Activated T-cell treated with anti-CD3 and anti-CD28 coated beads, Interleukin-2, amount 50 U/mL, for 1 hour (primary cell): Measurements from ENCODE around the gene EGFR.

Experiments
- DNase-seq: peaks from one replicate; pipeline ENCODE4 v3.0.0-alpha.2; 2020

EGFR gene

DNA sequence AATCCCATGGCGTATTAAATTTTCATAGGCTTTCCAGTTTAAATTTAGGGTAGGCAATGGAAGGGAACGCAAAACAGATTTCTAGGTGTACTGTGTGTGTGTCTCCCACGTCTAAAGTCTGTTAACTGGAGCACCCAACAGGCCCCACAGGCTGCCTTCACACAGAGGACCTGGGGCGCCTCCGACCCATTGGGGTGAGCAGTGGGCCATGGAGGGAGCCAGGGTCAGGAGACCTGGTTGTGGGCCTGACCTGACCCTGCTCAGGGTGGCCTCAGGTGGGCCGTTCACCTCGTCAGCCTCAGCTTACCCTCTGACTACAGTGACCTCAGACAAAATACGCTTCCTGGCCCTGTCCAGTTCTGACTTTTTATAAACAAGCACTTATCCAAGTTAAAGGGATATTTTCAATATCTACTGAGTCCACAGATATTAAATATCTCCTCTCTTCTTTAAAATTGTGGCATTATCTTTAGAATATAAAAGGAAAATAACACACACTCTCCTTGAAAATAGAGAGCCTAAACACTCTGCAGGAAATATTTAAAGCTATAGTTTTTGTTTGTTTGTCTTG lies 159.6 kb downstream of the EGFR start:
- DNase-seq: no peak

DNA sequence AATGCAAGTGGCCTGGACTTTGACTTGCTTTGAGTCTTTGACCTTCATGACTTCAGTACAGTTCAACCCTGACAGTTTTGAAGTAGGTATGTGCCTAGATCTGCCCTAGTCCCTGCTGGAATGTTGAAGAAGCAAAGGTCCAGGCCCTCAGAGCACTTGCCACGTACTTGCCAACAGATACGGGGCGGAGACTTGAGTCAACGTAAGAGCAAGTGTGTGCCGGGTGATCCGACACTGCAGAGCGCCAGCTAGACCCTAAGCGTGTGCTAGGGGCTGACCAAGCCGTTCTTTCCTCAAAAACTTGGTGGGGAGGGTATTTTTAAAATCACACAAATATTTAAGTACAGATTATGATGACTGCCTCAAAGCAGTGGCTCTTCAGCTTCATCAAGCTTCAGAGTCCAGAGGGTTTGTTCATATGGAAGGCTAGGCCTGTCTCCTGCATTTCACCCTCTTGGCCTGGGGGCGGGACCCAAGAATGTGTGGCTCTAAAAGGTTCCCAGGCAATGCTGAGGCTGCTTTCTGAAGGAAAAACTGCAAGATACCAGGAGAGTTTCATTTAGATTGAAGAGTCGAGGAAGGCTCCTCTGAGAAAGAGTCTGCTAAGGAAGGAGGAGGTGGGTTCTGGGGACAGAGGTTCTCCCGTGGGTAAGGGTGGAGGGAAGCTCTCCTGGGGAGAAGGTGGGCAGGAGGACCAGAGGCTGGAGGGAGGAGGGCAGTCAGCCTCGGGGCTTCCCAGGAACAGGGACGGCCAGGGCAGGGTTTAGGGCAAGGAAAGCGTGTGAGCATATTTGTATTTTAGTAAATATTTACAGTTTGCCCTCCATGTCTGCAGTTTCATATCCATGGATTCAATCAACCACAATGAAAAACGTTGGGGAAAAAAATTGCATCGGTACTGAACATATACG lies 160.3 kb downstream of the EGFR start:
- no peak for DNase-seq

GRCh38 chr7:55179931-55180682 lies 161.3 kb downstream of the EGFR start:
- no peak for DNase-seq

GRCh38 chr7:55180963-55181542 lies 162.2 kb downstream of the EGFR start:
- DNase-seq: no peak

GRCh38 chr7:55181762-55182161 lies 162.9 kb downstream of the EGFR start:
- no peak for DNase-seq

DNA sequence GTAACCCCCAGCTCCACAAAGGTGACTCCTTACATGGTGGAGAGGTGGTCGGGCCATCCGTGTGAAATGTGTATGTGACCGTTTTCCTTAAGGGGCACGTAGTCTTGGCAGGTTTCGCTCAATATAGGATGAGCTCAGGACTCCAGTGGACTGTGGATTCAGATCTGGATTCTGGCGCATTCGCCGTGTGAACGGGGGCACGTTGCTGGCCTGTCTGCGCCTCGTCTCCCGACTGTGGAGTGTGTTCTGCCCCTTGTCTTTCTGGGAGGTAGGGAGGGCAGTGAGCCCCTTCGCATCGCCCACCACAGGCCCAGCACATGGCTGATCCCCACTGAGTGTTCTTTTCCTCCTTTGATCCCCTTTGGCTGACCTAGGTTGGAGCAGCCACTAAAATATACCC lies 165.1 kb downstream of the EGFR start:
- no peak for DNase-seq

- no peak for DNase-seq
Observed at GRCh38 chr7:55185321-55185802, 166.5 kb downstream of the EGFR start.

DNA sequence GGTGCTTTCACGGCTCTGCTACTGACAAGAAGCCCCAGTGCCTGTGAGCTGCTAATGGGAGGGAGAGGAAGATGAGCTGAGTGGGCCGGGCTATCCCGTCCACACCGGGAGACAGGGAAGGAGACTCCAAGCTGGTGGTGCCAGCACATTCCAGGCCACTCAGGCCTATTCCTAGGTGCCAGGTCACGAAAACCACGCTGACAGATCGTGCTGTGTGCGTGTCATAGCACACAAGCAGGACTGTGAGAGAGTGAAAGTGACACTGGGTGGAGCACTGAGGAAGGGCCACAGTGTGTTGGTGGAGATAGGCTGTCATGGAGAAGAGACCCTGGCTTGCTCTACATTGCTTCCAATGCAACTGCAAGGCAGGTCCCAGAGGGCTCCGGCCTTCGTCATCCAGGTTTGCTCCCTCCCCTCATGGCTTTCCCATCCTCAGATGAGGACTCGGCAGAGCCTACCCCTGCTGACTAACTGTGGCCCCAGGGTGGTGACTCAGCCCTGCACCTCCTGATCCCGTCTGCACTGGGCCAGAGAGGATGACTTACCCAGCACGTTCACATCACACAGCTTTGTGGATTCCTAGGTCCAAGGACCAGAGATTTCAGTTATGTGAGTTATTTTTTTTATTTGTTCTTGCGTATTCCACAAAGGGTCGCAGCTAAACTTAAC lies 167.3 kb downstream of the EGFR start:
- no peak for DNase-seq

GRCh38 chr7:55187701-55188491 lies 169.1 kb downstream of the EGFR start:
- no peak for DNase-seq

GRCh38 chr7:55188590-55189138 lies 169.8 kb downstream of the EGFR start:
- DNase-seq: no peak

DNA sequence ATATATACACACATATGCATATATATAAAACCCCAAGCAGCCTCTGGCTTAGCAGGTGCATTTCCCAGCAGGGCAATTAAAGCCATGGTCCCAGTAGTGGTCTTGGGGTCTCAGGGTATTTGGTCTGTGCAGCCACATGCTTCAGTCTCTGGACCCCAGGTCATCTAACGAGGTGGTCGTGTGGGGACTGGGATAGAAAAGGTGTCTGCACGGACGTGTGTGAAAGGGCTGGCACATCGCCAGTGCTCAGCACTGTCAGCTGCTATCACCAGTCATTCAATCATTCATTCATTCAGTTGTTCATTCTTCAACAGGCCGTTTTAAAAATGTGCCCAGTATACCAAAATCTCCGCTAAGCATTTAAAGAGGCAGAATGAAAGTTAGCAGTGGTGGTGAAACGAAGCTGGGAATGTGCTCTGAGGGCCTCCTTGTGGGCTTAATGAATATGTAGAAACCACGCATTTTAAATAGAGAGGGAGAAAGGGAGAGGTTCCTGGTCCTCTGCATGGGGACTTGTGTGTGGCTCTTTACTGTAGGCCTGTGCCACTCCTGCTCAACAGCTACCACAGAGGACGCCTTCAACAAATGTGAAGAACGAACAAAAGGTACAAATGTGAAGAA lies 170.4 kb downstream of the EGFR start:
- DNase-seq: no peak

GRCh38 chr7:55189878-55190436 lies 171.1 kb downstream of the EGFR start:
- DNase-seq: no peak

GRCh38 chr7:55190511-55191160 lies 171.8 kb downstream of the EGFR start:
- DNase-seq: no peak

DNA sequence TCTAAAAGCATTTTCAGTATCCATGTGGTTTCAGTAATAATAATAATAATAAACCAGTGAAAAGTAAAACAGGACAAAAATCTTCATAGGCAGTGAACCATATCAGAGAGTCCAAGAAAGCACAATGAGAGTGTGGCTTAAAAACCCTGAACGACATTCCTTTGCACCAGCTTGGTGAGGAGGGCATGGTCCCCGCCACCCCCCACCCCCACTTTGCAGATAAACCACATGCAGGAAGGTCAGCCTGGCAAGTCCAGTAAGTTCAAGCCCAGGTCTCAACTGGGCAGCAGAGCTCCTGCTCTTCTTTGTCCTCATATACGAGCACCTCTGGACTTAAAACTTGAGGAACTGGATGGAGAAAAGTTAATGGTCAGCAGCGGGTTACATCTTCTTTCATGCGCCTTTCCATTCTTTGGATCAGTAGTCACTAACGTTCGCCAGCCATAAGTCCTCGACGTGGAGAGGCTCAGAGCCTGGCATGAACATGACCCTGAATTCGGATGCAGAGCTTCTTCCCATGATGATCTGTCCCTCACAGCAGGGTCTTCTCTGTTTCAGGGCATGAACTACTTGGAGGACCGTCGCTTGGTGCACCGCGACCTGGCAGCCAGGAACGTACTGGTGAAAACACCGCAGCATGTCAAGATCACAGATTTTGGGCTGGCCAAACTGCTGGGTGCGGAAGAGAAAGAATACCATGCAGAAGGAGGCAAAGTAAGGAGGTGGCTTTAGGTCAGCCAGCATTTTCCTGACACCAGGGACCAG lies 172.5 kb downstream of the EGFR start:
- no peak for DNase-seq

GRCh38 chr7:55191926-55192692 lies 173.3 kb downstream of the EGFR start:
- no peak for DNase-seq

DNA sequence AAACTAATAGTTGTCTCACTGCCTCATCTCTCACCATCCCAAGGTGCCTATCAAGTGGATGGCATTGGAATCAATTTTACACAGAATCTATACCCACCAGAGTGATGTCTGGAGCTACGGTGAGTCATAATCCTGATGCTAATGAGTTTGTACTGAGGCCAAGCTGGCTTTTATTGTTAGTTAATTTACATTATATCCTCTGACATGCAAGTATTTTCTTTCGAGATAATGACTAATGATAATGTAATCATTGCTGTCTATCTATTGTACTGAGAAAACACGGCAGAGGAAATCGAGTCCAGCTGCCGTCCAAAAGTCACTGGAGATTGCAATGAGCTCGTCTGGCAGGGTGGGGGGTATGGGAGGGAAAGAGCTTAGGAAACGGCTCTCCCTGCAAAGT lies 173.9 kb downstream of the EGFR start:
- DNase-seq: no peak

DNA sequence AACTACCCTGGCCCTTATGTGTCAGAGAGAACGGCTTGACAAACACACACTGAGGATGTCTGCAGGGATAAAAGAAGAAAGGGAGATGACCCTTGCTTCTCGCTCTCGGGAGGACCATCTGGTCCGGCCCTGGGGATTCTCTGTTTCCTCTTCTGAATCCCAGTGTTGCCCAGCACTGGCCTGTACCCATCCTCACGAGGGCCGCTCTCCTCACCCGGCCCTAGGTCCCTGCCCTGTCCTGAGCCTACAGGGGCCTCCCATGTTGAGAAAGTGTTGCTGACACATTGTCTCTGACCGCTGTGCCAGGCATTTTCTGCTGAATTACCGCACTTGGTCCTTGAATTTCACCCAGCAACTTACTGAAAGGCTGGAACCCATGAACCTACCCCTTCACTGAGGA lies 174.4 kb downstream of the EGFR start:
- no peak for DNase-seq

DNA sequence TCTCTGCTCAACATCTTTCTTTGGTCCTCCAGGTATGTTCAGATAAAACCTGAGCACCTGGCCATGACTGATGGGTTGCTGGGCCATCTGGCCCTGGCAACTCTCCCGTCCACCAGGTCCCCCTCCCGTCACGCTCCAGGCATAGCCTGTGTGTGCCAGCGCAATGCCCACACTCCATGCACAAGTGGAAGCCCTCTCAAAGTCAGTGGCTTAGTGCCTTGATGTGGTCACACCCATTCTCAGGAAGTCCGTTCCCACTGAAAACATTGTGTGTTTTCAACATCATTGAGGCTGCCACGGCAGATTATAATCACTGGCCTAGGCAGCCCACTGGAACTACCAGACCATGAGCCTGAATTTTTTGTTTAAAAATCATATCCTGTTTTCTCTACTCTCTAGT lies 175.7 kb downstream of the EGFR start:
- no peak for DNase-seq
